Measurements from ENCODE around the gene TXNL1.

- TF ChIP-seq ZNF423 (CRISPR knock-in tag; IDR thresholded peaks at IDR 0.05): no peak
- TF ChIP-seq CTCF (IDR thresholded peaks at IDR 0.05): no peak
- TF ChIP-seq NFYB (CRISPR knock-in tag; conservative IDR thresholded peaks at IDR 0.05; ENCODE audit: low read depth): no peak
- TF ChIP-seq, protein P1, sequence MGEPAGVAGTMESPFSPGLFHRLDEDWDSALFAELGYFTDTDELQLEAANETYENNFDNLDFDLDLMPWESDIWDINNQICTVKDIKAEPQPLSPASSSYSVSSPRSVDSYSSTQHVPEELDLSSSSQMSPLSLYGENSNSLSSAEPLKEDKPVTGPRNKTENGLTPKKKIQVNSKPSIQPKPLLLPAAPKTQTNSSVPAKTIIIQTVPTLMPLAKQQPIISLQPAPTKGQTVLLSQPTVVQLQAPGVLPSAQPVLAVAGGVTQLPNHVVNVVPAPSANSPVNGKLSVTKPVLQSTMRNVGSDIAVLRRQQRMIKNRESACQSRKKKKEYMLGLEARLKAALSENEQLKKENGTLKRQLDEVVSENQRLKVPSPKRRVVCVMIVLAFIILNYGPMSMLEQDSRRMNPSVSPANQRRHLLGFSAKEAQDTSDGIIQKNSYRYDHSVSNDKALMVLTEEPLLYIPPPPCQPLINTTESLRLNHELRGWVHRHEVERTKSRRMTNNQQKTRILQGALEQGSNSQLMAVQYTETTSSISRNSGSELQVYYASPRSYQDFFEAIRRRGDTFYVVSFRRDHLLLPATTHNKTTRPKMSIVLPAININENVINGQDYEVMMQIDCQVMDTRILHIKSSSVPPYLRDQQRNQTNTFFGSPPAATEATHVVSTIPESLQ (CRISPR knock-in tag; IDR thresholded peaks at IDR 0.05): no peak
- no peak for TF ChIP-seq NR2C2 (CRISPR knock-in tag; IDR thresholded peaks at IDR 0.05)
- no peak for TF ChIP-seq TP53 (CRISPR knock-in tag; IDR thresholded peaks at IDR 0.05)
- TF ChIP-seq, protein P2, sequence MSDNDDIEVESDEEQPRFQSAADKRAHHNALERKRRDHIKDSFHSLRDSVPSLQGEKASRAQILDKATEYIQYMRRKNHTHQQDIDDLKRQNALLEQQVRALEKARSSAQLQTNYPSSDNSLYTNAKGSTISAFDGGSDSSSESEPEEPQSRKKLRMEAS (CRISPR knock-in tag; IDR thresholded peaks at IDR 0.05): no peak
- TF ChIP-seq SMAD3 (CRISPR knock-in tag; IDR thresholded peaks at IDR 0.05; ENCODE audit: borderline replicate concordance): no peak
- TF ChIP-seq, protein P3, sequence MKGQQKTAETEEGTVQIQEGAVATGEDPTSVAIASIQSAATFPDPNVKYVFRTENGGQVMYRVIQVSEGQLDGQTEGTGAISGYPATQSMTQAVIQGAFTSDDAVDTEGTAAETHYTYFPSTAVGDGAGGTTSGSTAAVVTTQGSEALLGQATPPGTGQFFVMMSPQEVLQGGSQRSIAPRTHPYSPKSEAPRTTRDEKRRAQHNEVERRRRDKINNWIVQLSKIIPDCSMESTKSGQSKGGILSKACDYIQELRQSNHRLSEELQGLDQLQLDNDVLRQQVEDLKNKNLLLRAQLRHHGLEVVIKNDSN (CRISPR knock-in tag; IDR thresholded peaks at IDR 0.05): no peak
- no peak for TF ChIP-seq ESRRA (CRISPR knock-in tag; IDR thresholded peaks at IDR 0.05; ENCODE audit: borderline replicate concordance)
- TF ChIP-seq PREB (CRISPR knock-in tag; IDR thresholded peaks at IDR 0.05; ENCODE audit: borderline replicate concordance): no peak
- no peak for TF ChIP-seq ZNF512 (CRISPR knock-in tag; IDR thresholded peaks at IDR 0.05; ENCODE audit: borderline replicate concordance)
- no peak for TF ChIP-seq USF2 (CRISPR knock-in tag; IDR thresholded peaks at IDR 0.05)
Observed at GRCh38 chr18:56662902-56663301, 24.5 kb upstream of the TXNL1 start.

Data from WTC11 (cell line).